ENCODE results near the gene HLA-DQB2. TPM values are rescaled to one million over a fixed set of nuclear protein-coding genes. Genes with fewer than 3 reads are reported as not detected.
"Not testable (repeated sequence)": the region's sequence is repeated elsewhere in the genome, so short reads cannot be mapped to it uniquely, and the experiment has no call there.

HLA-DQB2 gene
- total and polyA plus RNA-seq, 2 of the 8 experiments (the other 6 are each of a cell fraction or from before 2014, with no cell fraction given): not detected

- H3K4me2 ChIP-seq (ENCODE audit: insufficient read depth in 1 of 2, low read depth in 2 of 2, low read length in 2 of 2); H3K79me2 ChIP-seq (ENCODE audit: control insufficient read depth in 1 of 2, insufficient read depth in 2 of 2, low read length in 2 of 2); H4K8ac ChIP-seq (ENCODE audit: extremely low read depth, insufficient read depth, low read length); DNase-seq (ENCODE audit: low read depth in 1 of 2, low spot score in 2 of 2); H3K23me2 ChIP-seq (ENCODE audit: low read depth, low read length); H3K4me3 ChIP-seq (ENCODE audit: extremely low read depth in 1 of 4, insufficient read depth in 2 of 4, low read depth in 3 of 4, low read length in 4 of 4); H3K4me1 ChIP-seq (replicated peaks in 1 of 4; ENCODE audit: control insufficient read depth in 3 of 4, insufficient read depth in 4 of 4, low read length in 3 of 4); H2BK5ac ChIP-seq (ENCODE audit: low read depth, low read length); H3K9ac ChIP-seq (replicated peaks in 1 of 4; ENCODE audit: extremely low read depth in 1 of 4, low read depth in 3 of 4, low read length in 3 of 4); H4K20me1 ChIP-seq (replicated peaks in 1 of 2; ENCODE audit: control insufficient read depth in 1 of 2, insufficient read depth in 2 of 2, low read length in 2 of 2); H4K5ac ChIP-seq (ENCODE audit: insufficient read length, low read depth, low read length); H3K79me1 ChIP-seq (ENCODE audit: low read depth, low read length); H3K23ac ChIP-seq (ENCODE audit: insufficient read length); H3K9me3 ChIP-seq (ENCODE audit: insufficient read depth in 2 of 2, low read depth in 1 of 2, low read length in 1 of 2); H3K36me3 ChIP-seq (ENCODE audit: control insufficient read depth in 2 of 4, insufficient read depth in 4 of 4, low read length in 3 of 4); H3K27me3 ChIP-seq (replicated peaks in 1 of 4; ENCODE audit: control insufficient read depth in 3 of 4, extremely low read depth in 1 of 4, insufficient read depth in 3 of 4, low read length in 3 of 4); H3K4ac ChIP-seq (replicated peaks; ENCODE audit: insufficient read length, low read depth, low read length); POLR2A ChIA-PET (ENCODE audit: partially characterized antibody); H2BK12ac ChIP-seq (ENCODE audit: low read depth, low read length); H4K91ac ChIP-seq (replicated peaks; ENCODE audit: insufficient read length, low read length); FAIRE-seq; H3K27ac ChIP-seq (ENCODE audit: low read depth, low read length); H2BK120ac ChIP-seq (replicated peaks; ENCODE audit: low read depth, low read length); H2AFZ ChIP-seq (ENCODE audit: low read length); H2BK15ac ChIP-seq (ENCODE audit: low read length); H2BK20ac ChIP-seq (ENCODE audit: low read length); CTCF ChIA-PET (ENCODE audit: partially characterized antibody); H3K56ac ChIP-seq (replicated peaks; ENCODE audit: insufficient read length, low read depth, low read length); H3K18ac ChIP-seq (ENCODE audit: extremely low read depth, low read length); H2AK5ac ChIP-seq (ENCODE audit: low read depth, low read length); H3K14ac ChIP-seq (ENCODE audit: insufficient read length): not testable (repeated sequence)
These were observed 19.6 kb upstream of the HLA-DQB2 start for GRCh38 chr6:32782923-32783322.
